NOMO-1 treated with dmso at 0.1 percent for 144 hours (cell line): ENCODE measurements around the gene EEFSEC.

Experiments
- DNase-seq: peaks from one replicate; lab custom pipeline; 2025; ENCODE audit not compliant: unreplicated experiment; lab: John Stamatoyannopoulos, UW

EEFSEC gene

GRCh38 chr3:128329491-128330213 is 176.4 kb downstream of the EEFSEC start:
- no peak for DNase-seq

GRCh38 chr3:128330214-128330842 is 177.0 kb downstream of the EEFSEC start:
- no peak for DNase-seq

- DNase-seq, result no peak
Measured at GRCh38 chr3:128334086-128334645, 180.9 kb downstream of the EEFSEC start.

GRCh38 chr3:128334766-128335165 is 181.5 kb downstream of the EEFSEC start:
- no peak for DNase-seq

- no peak for DNase-seq
Measured at GRCh38 chr3:128335621-128336296, 182.5 kb downstream of the EEFSEC start.

- DNase-seq, result no peak
Measured at GRCh38 chr3:128336337-128337156, 183.3 kb downstream of the EEFSEC start.

- no peak for DNase-seq
Measured at GRCh38 chr3:128337305-128337704, 184.0 kb downstream of the EEFSEC start.

- DNase-seq, result no peak
Measured at GRCh38 chr3:128338536-128339330, 185.5 kb downstream of the EEFSEC start.

- no peak for DNase-seq
Measured at GRCh38 chr3:128339491-128340012, 186.3 kb downstream of the EEFSEC start.

- no peak for DNase-seq
Measured at GRCh38 chr3:128340198-128340903, 187.1 kb downstream of the EEFSEC start.

GRCh38 chr3:128340904-128341555 is 187.7 kb downstream of the EEFSEC start:
- no peak for DNase-seq

- DNase-seq, result no peak
Measured at GRCh38 chr3:128341659-128342395, 188.5 kb downstream of the EEFSEC start.

GRCh38 chr3:128342701-128343180 is 189.5 kb downstream of the EEFSEC start:
- DNase-seq, result no peak

GRCh38 chr3:128343287-128344051 is 190.2 kb downstream of the EEFSEC start:
- DNase-seq, result no peak

- DNase-seq, result no peak
Measured at GRCh38 chr3:128344052-128344735, 190.9 kb downstream of the EEFSEC start.

- DNase-seq, result no peak
Measured at GRCh38 chr3:128345196-128345595, 191.9 kb downstream of the EEFSEC start.

GRCh38 chr3:128346562-128346961 is 193.3 kb downstream of the EEFSEC start:
- DNase-seq, result no peak
